A673 (cell line): ENCODE measurements around the gene KAT2A. TPM values are rescaled to one million over a fixed set of nuclear protein-coding genes. Genes with fewer than 3 reads are reported as not detected.

Experiments used
- BruUV-seq: library from RNA; stranded (reverse); fragments of 400-500 nt; replicated peaks from 2 replicates; lab custom pipeline; 2021; lab: Mats Ljungman, UMichigan
- CTCF ChIA-PET: fragments of 300-600 bp; sonication (Branson Sonifier 250); formaldehyde crosslinking; loops from one replicate; lab custom pipeline; 2022; ENCODE audit warnings: antibody characterized with exemption; lab: Charles Lee
- POLR2A ChIA-PET: fragments of 300-600 bp; sonication (Branson Sonifier 250); formaldehyde crosslinking; loops from one replicate; lab custom pipeline; 2022; ENCODE audit warnings: antibody characterized with exemption; ENCODE audit not compliant: low non-redundant PET; lab: Charles Lee
- DNase-seq: peaks from one replicate; pipeline ENCODE4 v3.0.0-alpha.2; 2015; ENCODE audit warnings: low spot score
- H3K27ac ChIP-seq: fragments of 200-600 bp; sonication (generic); 2 replicates; pipeline ENCODE4 v1.5.1; 2016; ENCODE audit warnings: mixed run types, low read depth, mild to moderate bottlenecking, mixed read lengths, antibody characterized with exemption, low read length; ENCODE audit not compliant: poor library complexity, severe bottlenecking
- H3K27me3 ChIP-seq: fragments of 200-600 bp; sonication (generic); replicated peaks from 2 replicates; pipeline ENCODE4 v1.6.1; 2017; ENCODE audit warnings: mixed run types, low read depth, mild to moderate bottlenecking, mixed read lengths, antibody characterized with exemption, low read length; ENCODE audit not compliant: insufficient read depth, poor library complexity
- H3K36me3 ChIP-seq: fragments of 200-600 bp; sonication (generic); 2 replicates; pipeline ENCODE4 v1.6.1; 2016; ENCODE audit warnings: mixed run types, mild to moderate bottlenecking, mixed read lengths, antibody characterized with exemption, low read length; ENCODE audit not compliant: insufficient read depth, poor library complexity, severe bottlenecking
- H3K4me1 ChIP-seq: fragments of 200-600 bp; sonication (generic); 2 replicates; pipeline ENCODE4 v1.6.1; 2017; ENCODE audit warnings: mixed run types, mild to moderate bottlenecking, mixed read lengths, antibody characterized with exemption, low read length; ENCODE audit not compliant: insufficient read depth, poor library complexity, severe bottlenecking
- H3K4me3 ChIP-seq: fragments of 200-600 bp; sonication (generic); 2 replicates; pipeline ENCODE4 v1.5.1; 2016; ENCODE audit warnings: low read depth, mixed run types, mild to moderate bottlenecking, mixed read lengths, low read length; ENCODE audit not compliant: poor library complexity, severe bottlenecking
- H3K9me3 ChIP-seq: fragments of 200-600 bp; sonication (generic); 2 replicates; pipeline ENCODE4 v1.6.1; 2016; ENCODE audit warnings: mixed run types, low read depth, mild to moderate bottlenecking, mixed read lengths, antibody characterized with exemption, low read length; ENCODE audit not compliant: poor library complexity, severe bottlenecking
- EZH2 ChIP-seq: fragments of 200-600 bp; sonication (generic); IDR thresholded peaks from 2 replicates; pipeline ENCODE4 v1.6.1; 2017; ENCODE audit warnings: borderline replicate concordance, low read depth, mild to moderate bottlenecking, mixed read lengths, antibody characterized with exemption, low read length; ENCODE audit not compliant: poor library complexity, severe bottlenecking
- intact Hi-C: fragments of 100-400 bp; cut with micrococcal nuclease; formaldehyde crosslinking; loops from one replicate; pipeline ENCODE4 v1.10.0; 2022; ENCODE audit not compliant: unreplicated experiment
- total RNA-seq: library from RNA; stranded (reverse); gene quantifications from 2 replicates; pipeline ENCODE4 v1.2.3, GENCODE V29; 2021
- TF ChIP-seq, protein P1 (sequence below): fragments of 300-800, 200-600 bp; sonication (generic); conservative IDR thresholded peaks from 2 replicates; pipeline ENCODE4 v1.5.1; 2017; ENCODE audit warnings: low read depth, mild to moderate bottlenecking, antibody characterized with exemption, low read length, moderate library complexity, mixed read lengths

Gene KAT2A
- total RNA-seq, 1 experiment from 2014 or later = 30.3 TPM

DNA sequence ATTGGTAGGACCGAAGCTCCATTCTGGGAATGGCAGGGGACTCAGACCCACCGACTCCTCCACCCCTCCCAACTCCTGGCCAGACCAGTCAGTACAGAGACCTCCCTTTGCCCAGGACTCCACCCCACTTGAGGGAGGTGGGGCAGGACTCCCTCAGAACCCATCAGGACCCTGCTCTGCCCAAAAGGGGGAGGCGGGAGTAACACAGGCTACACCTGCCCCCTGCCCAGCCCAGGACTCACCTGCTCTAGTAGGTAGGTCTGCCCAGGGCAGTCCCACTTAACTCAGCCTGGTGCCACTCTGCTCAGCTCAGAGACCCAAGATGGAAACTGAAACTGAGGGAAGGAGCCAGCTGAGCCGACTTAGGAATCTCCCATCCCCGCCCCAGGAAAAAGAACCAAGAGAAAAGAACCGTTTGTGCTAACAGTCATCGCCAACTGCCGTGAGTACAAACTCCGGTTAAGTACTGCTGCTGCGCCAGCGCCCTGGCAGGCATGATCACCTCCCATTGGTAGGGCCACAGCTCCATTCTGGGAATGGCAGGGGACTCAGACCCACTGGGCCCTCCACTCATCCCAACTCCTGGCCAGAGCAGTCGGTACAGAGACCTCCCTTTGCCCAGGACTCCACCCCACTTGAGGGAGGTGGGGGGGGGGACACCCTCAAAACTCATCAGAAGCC lies 9.2 kb downstream of the KAT2A start:
- ChIA-PET POLR2A (no interaction called here), CTCF (no interaction called here)

DNA sequence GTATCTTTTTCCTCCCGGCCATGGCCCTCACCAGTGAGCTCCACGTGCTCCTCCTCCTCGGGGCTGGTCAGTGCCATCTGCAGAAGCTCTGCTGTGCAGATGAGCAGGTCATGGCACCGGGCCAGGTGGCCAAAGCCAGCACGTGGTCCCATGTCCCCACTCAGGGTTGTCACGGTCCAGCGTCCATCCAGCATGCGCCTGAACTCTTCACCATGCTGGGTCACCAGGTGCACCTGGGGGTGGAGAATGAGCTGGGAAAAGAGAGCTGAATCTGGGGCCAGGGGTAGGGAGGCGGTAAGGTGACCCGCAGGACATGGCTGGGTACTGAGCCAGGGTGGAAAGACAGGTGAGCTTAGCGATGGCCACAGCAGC lies 9.9 kb downstream of the KAT2A start:
- no peak for DNase-seq
- ChIA-PET CTCF (no interaction called here), POLR2A (no interaction called here)
- Histone ChIP-seq H3K4me1 (no peaks in the 10 kb centered on the region), H3K4me3 (no peak overlapping the region), H3K9me3 (no peaks in the 10 kb centered on the region), H3K36me3 (peaks cover 7% of the 10 kb centered on the region), H3K27me3 (no peaks in the 10 kb centered on the region), H3K27ac (no peak overlapping the region)
- TF ChIP-seq, protein P1, sequence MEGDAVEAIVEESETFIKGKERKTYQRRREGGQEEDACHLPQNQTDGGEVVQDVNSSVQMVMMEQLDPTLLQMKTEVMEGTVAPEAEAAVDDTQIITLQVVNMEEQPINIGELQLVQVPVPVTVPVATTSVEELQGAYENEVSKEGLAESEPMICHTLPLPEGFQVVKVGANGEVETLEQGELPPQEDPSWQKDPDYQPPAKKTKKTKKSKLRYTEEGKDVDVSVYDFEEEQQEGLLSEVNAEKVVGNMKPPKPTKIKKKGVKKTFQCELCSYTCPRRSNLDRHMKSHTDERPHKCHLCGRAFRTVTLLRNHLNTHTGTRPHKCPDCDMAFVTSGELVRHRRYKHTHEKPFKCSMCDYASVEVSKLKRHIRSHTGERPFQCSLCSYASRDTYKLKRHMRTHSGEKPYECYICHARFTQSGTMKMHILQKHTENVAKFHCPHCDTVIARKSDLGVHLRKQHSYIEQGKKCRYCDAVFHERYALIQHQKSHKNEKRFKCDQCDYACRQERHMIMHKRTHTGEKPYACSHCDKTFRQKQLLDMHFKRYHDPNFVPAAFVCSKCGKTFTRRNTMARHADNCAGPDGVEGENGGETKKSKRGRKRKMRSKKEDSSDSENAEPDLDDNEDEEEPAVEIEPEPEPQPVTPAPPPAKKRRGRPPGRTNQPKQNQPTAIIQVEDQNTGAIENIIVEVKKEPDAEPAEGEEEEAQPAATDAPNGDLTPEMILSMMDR = no peak
- no peak for TF ChIP-seq EZH2
- intact Hi-C loops = no loop called here
- no TSS peak for BruUV-seq

More for the DNA sequence above, 9.2 kb downstream of the KAT2A start:
- peak overlapping the region; percentile 42 for H3K4me3 ChIP-seq
- H3K9me3 ChIP-seq = no peaks in the 10 kb centered on the region
- H3K27ac ChIP-seq = no peak overlapping the region
- intact Hi-C loops = no loop called here
- H3K36me3 ChIP-seq = peaks cover 10% of the 10 kb centered on the region
- H3K4me1 ChIP-seq = no peaks in the 10 kb centered on the region
- H3K27me3 ChIP-seq = no peaks in the 10 kb centered on the region
- no TSS peak for BruUV-seq
- no peak for TF ChIP-seq EZH2
- peak; percentile 11 for DNase-seq

DNA sequence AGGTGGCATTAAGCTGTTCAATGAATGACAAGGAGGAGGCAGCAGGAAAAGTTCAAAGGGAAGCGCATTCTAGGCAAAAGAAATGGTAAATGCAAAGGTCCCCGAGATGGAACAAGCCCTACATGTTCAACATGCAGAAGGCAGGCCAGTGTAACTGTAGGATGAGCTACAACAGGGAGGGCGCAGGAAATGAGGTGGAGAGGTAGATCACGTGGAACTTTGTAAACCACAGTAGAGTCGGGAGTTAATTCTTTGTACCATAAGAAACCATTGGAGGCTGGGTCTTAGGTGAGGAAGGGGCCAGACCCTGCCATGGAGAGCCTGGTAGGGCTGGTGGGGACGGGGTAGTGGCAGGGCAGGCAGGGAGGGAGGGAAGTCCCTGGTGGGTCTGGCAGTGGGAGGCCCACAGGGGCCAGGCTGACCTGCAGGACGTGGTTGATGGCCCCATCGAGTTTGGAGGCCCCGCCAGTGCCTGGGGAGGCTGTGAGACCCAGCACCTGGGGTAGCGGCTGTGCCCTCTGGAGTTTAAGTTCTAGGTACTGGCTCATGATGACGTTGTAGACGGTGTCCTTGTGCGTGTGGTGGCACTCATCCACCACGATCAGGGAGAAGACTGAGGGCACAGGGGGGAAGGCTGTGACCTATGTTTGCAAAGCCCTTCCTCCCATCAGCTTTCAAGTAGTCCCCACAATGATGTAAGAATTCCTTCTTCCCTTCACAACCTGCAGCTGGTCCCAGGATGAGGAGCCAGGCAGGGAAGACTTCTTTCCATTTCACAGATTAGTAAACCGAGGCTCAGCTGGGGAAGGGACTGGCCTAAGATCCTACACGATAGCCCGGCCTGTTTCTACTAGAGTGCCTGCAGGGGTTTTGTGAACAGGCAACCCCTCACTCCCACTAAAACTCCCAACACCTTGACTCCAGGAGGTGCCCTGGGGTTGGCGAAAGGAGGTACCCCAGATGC lies 10.6 kb downstream of the KAT2A start:
- BruUV-seq = no TSS peak
- Histone ChIP-seq H3K4me3 (no peak overlapping the region), H3K36me3 (peaks cover 2% of the 10 kb centered on the region), H3K4me1 (no peaks in the 10 kb centered on the region), H3K9me3 (no peaks in the 10 kb centered on the region), H3K27ac (no peak overlapping the region), H3K27me3 (no peaks in the 10 kb centered on the region)
- no peak for DNase-seq
- POLR2A ChIA-PET = no interaction called here
- CTCF ChIA-PET = no interaction called here
- TF ChIP-seq, protein P1 = no peak
- TF ChIP-seq EZH2 = no peak
- intact Hi-C loops = no loop called here
